ENCODE measurements around the gene SERBP1. TPM values are rescaled to one million over a fixed set of nuclear protein-coding genes. Genes with fewer than 3 reads are reported as not detected.

The SERBP1 gene
- 125 TPM for total RNA-seq
- long read RNA-seq, full-length matches to known transcripts: 271 of 293 reads
- long read RNA-seq, partial matches to known transcripts: 8 of 293 reads
- long read RNA-seq, other reads (novel, unspliced or antisense): 14 of 293 reads

- peaks cover 79% of the 10 kb centered on the region for H3K4me1 ChIP-seq
- intact Hi-C loops (cut with micrococcal nuclease): no loop called here
Observed at GRCh38 chr1:67430358-67431155, at the start of gene SERBP1. SERBP1 (minus strand) TSS chr1:67430402; CDS start chr1:67430300, 102 bp downstream.

GRCh38 chr1:67479146-67479891, 49.1 kb upstream of the SERBP1 start:
- Histone ChIP-seq H3K36me3 (no peaks in the 10 kb centered on the region), H3K4me3 (no peak overlapping the region), H3K4me1 (peaks cover 11% of the 10 kb centered on the region), H3K9me3 (replicated peaks) (no peaks in the 10 kb centered on the region), H3K27me3 (ENCODE audit: low read depth) (no peaks in the 10 kb centered on the region), H3K27ac (replicated peaks) (no peak overlapping the region)
- TF ChIP-seq, protein P1, sequence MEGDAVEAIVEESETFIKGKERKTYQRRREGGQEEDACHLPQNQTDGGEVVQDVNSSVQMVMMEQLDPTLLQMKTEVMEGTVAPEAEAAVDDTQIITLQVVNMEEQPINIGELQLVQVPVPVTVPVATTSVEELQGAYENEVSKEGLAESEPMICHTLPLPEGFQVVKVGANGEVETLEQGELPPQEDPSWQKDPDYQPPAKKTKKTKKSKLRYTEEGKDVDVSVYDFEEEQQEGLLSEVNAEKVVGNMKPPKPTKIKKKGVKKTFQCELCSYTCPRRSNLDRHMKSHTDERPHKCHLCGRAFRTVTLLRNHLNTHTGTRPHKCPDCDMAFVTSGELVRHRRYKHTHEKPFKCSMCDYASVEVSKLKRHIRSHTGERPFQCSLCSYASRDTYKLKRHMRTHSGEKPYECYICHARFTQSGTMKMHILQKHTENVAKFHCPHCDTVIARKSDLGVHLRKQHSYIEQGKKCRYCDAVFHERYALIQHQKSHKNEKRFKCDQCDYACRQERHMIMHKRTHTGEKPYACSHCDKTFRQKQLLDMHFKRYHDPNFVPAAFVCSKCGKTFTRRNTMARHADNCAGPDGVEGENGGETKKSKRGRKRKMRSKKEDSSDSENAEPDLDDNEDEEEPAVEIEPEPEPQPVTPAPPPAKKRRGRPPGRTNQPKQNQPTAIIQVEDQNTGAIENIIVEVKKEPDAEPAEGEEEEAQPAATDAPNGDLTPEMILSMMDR (IDR thresholded peaks at IDR 0.05; ENCODE audit: borderline replicate concordance): no peak
- no peak for DNase-seq
- intact Hi-C loops (cut with micrococcal nuclease): no loop called here

More at GRCh38 chr1:67430358-67431155, at the start of gene SERBP1:
- peaks cover 6% of the 10 kb centered on the region for H3K36me3 ChIP-seq
- peak within 1 kb of the TSS; percentile 96 for H3K27ac ChIP-seq (replicated peaks)
- peak; percentile 96 for DNase-seq
- no peaks in the 10 kb centered on the region for H3K9me3 ChIP-seq (replicated peaks)
- peak within 1 kb of the TSS; percentile 88 for H3K4me3 ChIP-seq
- H3K27me3 ChIP-seq (ENCODE audit: low read depth): no peaks in the 10 kb centered on the region
- TF ChIP-seq, protein P1 (IDR thresholded peaks at IDR 0.05; ENCODE audit: borderline replicate concordance): no peak

DNA sequence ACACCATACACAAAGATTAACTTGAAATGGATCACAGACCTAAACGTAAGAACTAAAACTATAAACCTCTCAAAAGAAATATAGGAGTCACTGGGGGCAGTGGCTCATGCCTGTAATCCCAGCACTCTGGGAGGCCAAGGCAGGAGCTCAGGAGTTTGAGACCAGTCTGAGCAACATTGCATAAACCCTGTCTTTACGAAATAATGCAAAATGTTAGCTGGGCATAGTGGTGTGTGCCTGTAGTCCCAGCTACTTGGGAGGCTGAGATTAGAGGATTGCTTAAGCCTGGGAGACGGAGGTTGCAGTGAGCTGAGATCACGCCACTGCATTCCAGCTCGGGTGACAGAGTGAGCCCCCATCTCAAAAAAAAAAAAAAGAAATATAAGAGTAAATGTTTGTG, 46.7 kb upstream of the SERBP1 start:
- H3K36me3 ChIP-seq: no peaks in the 10 kb centered on the region
- peaks cover 16% of the 10 kb centered on the region for H3K4me1 ChIP-seq
- H3K4me3 ChIP-seq: no peak overlapping the region
- no peaks in the 10 kb centered on the region for H3K9me3 ChIP-seq (replicated peaks)
- intact Hi-C loops (cut with micrococcal nuclease): no loop called here
- DNase-seq: no peak
- no peaks in the 10 kb centered on the region for H3K27me3 ChIP-seq (ENCODE audit: low read depth)
- TF ChIP-seq, protein P1 (IDR thresholded peaks at IDR 0.05; ENCODE audit: borderline replicate concordance): no peak
- H3K27ac ChIP-seq (replicated peaks): no peak overlapping the region

DNA sequence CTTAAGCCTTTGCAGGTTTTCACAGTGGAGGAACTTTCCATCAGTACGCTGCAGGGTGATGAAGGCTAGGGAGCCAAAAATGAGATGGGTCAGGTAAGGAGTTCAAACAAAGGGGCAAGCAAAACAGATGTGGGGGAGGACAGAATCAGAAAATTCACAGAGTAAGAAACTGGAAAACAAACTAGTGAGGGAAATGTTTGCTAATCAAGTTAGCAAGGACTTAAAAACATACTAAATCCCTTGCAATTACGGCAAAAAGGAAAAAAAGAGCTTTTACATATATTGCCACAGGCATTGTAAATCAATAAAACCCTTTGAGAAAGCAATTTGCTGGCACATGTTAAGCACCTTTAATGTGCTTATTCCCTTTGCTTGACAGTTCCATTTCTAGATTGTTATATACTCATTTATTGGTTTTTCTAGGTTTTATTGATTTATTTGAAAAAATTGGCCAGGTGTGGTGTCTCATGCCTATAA, 45.8 kb upstream of the SERBP1 start:
- Histone ChIP-seq H3K27me3 (ENCODE audit: low read depth) (no peaks in the 10 kb centered on the region), H3K4me1 (peaks cover 16% of the 10 kb centered on the region), H3K9me3 (replicated peaks) (no peaks in the 10 kb centered on the region), H3K36me3 (no peaks in the 10 kb centered on the region), H3K4me3 (no peak overlapping the region), H3K27ac (replicated peaks) (no peak overlapping the region)
- no peak for DNase-seq
- intact Hi-C loops (cut with micrococcal nuclease): no loop called here
- TF ChIP-seq, protein P1 (IDR thresholded peaks at IDR 0.05; ENCODE audit: borderline replicate concordance): no peak

DNA sequence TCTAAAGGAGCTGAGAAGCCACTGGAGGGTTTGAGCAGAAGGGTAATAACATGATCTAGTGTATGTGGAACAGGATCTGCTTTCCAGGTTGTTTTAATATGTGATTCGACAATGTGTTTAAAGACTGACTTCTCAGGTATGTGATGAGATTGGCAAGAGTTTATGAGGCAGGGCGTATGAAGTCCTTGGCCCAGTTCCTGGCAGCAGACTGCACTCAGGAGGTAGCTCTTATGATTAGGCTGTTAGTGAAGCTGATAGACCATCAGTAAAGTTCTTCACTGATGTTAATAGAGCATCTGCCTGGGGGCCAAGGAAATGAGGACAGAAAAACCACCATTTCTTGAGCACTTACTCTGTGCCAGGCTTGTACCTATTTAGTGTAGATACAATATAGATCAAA, 41.9 kb upstream of the SERBP1 start:
- Histone ChIP-seq H3K9me3 (replicated peaks) (no peaks in the 10 kb centered on the region), H3K27me3 (ENCODE audit: low read depth) (no peaks in the 10 kb centered on the region), H3K36me3 (no peaks in the 10 kb centered on the region), H3K27ac (replicated peaks) (no peak overlapping the region), H3K4me1 (peaks cover 15% of the 10 kb centered on the region), H3K4me3 (no peak overlapping the region)
- intact Hi-C loops (cut with micrococcal nuclease): no loop called here
- no peak for DNase-seq
- TF ChIP-seq, protein P1 (IDR thresholded peaks at IDR 0.05; ENCODE audit: borderline replicate concordance): no peak
